CD4-positive, alpha-beta T cell treated with Interleukin-4 for 1 hour (primary cell): ENCODE measurements around the gene SUSD1.
"Not testable (repeated sequence)": the region's sequence is repeated elsewhere in the genome, so short reads cannot be mapped to it uniquely, and the experiment has no call there.

Source experiments
- DNase-seq, 2 donors: peaks; one replicate each; pipeline ENCODE4 v3.0.0-alpha.2; 2020 to 2022

The SUSD1 gene

DNA sequence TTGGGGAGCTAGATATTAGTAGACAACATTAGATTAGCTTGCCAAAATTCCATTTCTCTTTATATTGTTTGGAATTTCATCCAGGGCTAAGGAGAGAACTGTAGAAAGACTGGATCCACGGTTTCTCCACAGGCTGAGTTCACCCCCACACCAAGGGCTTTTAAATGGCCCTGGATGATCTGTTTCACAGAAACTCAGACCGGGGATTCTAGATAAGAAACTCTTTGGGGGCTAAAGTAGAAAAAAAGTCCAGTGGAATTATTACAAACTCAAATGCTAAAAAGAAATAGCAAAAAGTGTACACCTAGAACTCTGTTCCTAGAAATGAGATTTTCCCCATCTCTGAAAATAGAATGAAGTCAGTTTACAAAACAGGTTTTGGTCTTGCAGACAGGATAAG is 80.9 kb downstream of the SUSD1 start:
- no peak for DNase-seq

DNA sequence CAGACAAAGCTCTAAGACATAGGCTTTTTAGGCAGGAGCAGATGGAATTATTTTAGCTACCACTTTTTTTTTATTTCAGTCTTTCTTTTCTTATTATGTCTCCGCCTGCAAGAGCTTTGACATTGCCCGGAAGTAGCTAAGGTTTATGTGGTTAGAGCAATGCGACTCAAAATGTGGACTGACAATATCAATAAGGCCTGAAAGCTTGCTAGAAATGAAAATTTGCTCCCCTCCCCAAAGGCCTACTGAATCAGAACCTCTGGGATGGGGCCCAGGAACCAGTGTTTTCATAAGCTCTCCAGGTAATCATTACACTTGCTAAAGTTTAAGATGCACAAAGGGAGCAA is 81.3 kb downstream of the SUSD1 start:
- peak in 1 of 2 donors; percentile 6 for DNase-seq

DNA sequence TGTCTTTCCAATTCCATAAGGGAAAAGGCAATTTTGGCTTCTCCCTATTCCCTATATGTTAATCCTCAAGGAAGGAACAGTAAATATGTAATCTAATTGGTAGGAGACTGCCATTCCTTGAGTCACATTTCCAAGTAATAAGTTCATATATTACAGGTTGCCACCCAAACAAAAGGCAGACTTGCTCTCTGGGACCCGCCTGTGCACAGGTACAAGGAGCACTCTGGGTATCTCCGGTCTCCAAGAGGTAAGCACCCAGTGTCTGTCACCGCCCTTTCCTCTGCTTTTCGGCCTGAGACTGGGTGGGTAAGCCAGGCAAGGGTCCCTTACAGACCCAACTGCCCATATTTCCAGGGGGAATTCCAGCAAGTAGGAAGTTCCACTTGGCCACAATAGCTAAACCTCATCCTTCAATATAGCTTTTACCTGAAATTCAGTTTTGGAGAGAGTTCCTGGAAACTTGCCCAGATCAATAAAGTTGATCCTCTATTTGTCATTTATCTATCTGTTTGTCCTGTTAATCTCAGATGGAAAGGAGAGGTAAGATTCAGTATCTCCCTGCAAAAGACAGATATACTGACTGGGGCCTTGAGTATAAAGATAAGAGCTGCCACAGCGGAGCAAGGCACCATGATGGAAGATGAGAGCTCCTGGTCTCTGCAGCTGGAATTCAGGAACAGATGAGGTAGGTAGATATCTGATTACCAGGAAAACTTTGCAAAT is 81.8 kb downstream of the SUSD1 start:
- DNase-seq = no peak

DNA sequence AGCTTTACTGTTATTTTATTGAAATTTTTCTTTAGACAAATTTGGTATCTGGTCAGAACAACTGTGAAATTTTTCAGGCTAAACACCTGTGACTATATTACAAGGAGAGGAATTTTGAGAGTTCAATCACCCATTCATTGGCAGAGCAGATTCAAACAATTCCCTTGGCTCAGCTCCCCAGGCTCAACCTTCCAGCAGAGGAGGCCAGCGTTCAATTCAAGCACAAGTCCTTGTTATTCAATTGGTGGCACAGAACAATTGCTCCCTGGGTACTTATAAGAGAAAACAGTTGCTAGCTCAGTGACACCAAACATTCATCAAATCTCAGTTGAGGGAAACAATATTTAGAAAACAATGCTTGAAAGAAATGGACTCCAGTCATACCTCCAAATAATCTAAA is 83.3 kb downstream of the SUSD1 start:
- DNase-seq = no peak

DNA sequence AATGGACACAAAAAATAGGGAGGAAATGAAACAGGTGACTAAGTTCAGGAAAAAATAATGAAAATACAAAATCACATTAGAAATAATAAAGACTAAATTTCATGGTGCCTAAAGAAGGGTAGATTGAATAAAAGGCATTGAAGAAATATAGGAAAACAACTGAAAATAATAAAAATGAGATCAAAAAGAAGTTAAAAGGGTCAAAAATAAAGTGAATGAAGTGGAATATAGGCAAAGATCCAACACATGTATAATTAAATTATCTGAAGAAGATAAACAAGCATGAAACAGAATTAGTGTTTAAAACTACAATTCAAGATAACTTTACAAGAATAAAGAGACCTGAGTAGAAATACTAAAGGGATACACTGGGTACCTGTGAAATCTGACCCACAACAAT is 87.6 kb downstream of the SUSD1 start:
- DNase-seq = no peak

DNA sequence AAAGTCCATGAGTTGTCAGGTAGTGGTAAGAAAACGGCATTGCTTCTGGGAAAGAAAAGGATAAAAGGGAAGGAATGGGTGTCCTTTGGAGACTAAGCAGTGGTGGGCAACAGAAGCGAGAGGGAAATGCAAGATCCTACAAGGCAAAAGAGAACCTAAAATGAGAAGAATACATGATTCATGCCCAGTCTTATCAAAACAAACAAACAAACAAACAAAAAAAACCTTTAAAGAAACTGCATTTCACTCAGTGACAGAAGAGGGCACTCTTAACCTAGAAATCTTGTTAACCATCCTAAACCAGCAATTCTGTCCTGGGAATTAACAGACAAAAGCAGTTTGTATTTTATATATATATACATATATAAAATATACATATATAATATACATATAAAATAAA is 88.5 kb downstream of the SUSD1 start:
- DNase-seq = peak in 1 of 2 donors; percentile 38

DNA sequence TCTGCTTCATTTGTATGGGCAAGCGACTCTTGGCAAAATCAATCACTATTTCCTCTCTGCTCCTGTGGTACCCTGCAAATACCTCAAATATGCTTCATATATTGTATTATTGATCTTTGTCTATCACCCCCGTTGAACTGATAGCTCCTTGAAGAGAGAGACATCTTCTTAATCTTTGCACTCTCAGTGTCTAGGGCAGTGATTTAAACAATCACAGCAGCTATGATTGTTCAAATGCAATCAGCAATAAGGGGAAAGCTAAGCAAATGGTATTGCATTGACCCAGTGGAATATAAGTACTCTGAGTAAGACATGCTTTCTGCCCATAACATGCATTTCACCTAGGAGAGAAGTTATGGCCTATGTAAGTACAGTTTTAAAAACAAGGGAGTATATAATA is 90.2 kb downstream of the SUSD1 start:
- no peak for DNase-seq

DNA sequence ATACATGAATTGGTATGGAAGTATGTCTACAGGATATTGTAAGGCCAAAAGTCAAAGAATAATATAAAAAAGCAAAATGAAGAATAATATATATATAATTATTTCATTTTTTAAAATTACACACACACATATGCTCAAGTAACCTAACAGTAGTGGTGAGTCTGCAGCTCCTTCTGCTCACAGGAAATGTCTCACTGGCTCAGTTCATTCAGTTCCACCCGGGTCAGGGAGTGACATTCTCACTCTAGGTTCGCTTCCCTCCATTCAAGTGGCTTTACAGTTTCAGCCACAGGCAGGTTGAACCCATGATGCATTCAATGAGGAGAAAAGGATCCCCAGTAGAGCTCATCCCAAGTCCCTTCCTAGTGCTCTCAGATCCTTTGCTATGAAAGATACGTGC is 90.8 kb downstream of the SUSD1 start:
- DNase-seq = no peak

DNA sequence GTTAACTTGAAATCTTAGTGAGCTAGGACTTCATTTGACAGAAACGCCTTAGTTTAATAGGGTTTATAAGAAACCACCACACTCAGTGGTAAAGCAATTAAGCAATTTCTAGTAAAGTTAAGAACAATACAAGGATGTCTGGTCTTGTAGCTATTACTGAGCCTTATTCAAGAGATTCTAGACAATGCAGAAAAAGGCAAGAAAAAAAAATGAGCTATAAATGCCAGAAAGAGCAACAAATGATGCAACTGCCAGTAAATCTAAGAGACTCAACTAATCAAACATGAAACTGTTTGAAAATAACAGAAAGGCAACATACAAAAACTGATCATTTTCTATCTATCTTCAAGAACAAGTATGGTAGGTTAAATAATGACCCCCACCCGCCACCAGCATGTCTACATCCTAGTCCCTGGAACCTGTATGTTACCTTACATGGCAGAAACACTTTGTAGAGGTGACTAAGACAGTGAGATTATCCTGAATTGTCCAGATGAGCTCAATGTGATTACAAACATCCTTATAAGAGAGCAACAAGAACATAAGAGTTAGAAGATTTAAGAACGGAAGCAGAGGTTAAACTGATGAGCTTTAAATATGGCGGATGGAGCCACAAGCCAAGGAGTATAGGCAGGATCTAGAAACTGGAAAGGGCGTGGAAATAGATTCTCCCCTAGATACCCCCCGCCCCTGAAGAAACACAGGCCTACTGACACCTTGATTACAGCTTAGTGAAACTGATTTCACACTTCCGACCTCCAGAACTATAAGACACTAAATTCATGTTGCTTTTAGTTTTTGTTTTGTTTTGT is 93.0 kb downstream of the SUSD1 start:
- no peak for DNase-seq

DNA sequence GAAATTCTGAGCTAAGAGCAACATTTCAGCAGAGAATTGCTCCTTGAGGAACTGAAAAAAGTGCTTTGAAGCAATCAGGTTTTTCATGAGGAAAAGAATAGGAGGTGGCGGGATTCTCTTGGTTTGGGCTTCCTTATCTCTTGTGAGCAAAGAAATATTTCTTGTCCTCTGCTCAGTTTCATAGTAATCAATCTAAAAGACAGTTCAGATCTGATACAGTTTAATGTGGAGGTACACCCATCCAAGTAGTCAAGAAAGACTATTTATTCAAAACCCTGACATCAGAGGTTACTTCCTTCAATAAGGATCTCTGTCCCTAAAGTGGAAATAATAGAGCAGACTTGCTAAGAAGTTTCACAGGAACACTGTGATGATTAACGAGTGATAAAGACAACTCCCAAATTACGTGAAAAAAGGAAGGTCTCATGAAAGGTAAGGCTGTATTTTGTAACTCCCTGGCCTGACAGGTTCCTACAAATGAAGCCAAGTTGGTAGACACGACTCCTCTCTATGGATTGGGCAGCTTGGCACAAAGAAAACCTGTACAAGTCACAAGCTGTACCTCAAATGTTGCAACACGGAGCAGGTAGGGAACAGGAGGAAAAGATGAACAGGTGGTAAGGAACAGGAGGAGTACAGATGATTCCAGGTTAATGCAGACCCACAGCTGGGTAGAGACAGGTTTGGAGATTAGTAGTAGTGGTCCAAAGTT is 94.1 kb downstream of the SUSD1 start:
- no peak for DNase-seq

DNA sequence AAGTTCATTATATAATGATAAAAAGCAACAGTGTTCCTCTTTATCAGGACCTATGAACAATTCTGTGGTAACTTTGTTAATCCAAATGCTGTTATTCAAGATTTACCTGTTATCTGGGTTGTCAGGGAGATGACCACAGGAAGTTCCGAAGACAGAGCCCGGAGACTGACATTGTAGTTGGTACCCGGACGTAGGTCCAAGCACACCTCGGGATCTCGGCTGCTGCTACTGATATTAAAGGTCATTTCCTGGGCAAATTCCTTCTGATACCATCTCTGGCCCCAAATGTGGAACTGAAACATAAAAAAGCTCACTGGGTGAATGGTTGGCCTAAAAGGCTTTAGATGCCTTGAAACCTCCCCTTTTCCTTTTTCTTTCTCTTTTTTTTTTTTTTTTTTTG is 96.7 kb downstream of the SUSD1 start:
- no peak for DNase-seq

DNA sequence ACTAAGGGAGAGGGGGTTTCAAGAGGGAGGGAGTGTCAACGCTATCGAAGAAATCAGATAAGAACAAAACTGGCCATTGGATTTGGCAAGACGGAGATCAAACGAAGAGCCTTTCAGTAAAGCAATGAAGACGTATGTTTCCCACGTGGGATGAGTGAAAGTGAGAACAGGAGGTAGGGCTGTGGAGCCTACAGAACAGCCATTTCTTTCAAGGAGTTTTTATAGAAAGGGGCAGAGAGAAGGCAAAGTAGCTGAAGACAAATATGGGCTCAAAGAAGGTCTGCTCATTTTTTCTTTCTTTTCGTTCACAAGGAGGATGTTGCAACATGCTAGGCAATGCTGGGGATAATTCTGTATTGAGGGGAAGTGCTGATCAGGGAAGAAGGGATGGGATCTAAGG is 98.3 kb downstream of the SUSD1 start:
- peak in 1 of 2 donors; percentile 11 for DNase-seq

DNA sequence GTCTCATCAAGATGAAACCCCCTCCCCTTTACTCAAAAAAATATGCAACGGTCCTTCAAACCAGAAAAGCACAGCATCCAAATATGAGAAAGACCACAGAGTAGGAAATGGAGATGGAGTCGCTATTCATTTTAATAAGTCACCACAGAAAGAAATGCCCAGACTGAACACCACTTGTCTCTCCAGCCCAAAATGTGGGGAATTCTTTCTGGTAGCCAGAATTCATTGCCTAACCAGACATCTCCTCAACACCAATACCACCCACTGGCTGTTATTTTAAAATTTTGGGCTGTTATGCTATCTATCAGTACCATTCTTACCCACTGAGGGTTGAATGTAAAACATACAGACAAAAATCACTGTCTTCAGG is 100.1 kb downstream of the SUSD1 start:
- DNase-seq = no peak

DNA sequence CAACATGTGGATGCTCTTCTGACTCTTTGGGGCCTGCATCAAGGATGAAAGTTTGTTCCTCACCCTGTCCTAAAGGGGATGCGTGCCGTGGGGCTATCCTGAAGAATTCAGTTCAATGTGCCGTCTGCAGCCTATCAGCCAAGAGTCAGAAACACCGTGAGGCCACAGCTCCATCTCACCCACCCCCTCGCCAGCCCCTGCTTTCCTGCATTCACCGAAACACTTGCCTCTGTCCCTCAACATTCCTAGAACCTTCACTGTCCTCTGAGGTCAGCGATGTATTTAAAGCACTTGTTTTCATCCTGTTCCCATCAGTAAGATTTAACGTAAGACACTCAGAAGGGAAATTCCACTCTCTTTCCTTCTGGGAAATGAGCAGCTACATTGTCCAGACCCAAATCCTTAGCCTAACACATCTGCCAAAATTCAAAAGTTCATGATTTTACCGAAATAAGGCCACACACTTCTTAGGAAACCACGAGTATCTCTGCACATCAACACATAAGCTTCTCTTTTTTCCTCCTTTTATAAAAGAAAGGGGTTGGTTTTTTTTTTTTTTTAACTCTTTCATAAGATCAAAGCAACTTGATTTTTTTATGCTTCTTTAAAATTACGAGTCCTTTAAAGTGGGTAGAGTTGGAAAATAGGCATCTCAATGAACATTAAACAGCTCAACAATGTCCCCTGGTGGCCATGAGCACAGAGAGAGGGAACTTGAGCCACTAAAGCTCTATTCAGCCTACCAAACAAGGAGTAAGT is 100.7 kb downstream of the SUSD1 start:
- DNase-seq = peak; percentile 73 to 82

DNA sequence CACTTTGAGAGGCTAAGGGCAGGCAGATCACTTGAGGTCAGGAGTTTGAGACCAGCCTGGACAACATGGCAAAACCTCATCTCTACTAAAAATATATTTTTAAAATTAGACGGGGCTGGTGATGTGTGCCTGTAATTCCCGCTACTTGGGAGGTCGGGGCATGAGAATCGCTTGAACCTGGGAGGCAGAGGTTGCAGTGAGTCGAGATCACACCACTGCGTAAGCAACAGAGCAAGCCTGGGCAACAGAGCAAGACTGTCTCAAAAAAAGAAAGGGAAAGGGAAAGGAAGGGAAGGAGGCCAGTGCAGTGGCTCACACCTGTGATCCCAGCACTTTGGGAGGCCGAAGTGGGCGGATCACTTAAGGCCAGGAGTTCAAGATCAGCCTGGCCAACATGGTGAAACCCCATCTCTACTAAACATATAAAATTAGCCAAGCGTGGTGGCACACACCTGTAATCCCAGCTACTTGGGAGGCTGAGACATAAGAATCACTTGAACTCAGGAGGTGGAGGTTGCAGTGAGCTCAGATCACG is 101.4 kb downstream of the SUSD1 start:
- DNase-seq = not testable (repeated sequence)

DNA sequence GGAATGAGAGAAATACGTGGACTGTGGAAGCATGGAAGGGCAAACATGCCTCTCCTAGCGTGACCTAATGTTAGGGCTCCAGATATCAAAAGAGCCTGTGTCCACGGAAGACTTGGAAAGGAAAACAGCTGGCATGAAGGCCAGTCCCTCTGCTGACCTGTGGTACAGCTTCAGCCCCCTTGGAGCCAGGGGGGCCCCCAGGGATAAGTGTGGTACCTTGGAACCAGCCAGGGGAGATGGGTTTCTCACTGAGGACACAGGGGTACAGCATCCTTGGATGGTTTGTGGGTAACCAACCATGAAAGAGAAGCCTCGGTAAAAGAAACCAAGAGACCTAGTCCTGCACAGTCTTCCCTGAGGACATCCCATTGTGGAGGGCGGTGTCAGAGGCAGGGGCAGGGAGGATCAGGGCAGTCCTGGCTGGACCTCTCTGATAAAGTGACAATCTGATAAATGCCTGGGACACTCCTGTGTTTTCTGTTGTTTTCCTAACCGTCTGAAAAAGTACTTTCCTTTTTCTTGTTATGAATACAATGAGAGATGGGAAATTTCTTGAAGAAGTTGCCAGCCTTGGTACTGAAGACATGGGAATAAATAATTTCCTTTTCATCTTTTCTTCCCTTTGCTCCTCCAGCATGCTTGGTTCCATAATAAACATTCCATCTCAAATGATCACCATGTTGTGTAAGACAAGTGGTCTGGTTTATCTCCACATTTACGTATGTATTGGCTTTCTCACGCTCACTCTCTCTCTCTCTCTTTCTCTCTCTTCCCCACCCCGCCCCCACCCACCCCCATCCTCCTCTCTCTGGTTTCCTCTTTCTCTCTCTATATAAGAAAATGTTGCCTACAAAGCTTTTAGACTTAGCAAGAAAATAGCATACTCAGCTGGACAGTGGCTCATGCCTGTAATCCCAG is 102.1 kb downstream of the SUSD1 start:
- DNase-seq = no peak

DNA sequence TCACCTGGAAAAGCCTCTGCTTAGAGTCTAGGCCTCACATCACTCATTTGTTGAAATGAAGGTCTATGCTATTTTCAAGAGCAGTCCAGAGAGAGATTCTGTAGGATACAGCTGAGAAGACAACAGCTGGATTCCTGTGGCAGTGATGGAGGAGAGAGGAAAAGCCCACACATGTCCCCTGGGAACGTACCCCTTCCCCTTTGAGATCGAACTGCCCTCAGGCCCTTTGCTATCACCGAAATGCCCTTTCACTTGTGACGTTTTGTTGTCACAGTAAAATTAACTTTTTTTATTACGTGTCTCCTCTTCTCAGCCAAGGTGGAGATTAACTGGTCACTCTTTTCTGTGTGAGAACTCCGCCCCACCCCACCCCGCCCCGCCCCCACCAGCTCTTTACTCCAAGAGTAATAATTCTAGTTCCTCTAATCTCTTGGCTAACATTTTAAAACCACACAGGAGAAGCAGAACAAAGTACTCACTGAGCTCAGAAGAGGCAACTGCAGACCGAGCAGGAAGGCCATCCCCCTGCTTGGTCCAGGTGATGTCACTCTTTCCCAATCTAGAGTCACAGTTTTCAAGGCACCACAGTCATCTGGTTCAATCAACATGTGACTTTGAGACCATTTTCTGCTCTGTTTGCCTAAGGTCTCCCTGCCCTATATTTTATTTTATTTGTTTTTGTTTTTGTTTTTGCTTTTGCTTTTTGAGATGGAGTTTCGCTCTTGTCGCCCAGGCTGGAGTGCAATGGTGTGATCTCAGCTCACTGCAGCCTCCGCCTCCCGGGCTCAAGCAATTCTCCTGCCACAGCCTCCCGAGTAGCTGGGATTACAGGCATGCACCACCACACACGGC is 105.6 kb downstream of the SUSD1 start:
- peak; percentile 19 to 30 for DNase-seq

DNA sequence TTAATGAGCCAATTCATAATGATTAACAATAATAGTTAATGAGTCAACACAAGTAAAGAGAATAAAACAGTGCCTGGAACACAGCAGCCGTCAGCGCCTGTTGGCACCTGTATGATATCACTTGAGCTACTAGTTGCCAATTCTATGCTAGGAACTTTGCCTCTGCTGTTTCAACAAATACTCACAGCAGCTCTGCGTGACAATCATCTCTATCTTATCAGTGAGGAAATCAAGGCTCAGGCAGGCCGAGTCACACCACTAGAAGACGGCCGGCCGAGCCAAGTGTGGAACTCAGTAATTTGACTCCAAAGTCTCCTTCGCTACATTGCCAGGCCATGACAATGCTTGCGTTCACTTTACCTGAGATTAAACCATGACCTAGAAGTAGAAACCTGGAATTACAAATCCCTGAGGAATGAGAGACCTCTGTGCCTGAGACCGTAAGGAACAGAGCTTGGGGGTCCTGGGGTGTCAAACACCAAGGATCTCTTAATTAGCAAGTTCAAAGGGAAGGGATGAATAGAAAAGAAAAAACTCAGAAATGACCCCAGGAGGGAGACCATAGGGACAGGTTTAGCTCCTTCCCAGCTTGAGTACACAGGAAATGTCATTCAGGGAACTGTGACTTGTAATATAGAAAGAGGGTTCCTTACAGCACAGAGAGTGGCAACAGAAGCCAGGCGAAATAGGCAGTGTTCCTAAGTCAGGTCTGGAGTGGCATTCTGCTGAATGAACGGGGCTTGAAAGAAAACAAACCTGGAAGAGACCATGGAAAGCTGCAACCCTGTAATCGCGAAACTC is 109.1 kb downstream of the SUSD1 start:
- no peak for DNase-seq

DNA sequence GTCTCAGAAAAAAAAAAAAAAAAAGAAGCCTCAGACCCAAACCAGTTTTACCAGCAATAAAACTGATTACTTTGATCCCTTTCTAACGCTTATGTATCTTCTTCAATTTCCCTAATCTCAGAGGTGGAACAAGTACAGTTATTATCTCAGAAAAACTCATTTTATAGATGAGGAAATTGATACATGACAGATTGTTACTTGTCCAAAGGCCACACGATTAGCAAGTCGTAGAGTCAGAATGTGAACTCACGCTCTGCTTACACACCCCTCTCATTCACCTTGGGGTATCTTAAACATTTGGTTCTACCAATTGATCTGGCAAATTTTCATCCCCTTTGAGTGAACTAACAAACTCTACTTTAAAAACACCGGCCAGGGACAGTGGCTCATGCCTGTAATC is 110.2 kb downstream of the SUSD1 start:
- DNase-seq = no peak

DNA sequence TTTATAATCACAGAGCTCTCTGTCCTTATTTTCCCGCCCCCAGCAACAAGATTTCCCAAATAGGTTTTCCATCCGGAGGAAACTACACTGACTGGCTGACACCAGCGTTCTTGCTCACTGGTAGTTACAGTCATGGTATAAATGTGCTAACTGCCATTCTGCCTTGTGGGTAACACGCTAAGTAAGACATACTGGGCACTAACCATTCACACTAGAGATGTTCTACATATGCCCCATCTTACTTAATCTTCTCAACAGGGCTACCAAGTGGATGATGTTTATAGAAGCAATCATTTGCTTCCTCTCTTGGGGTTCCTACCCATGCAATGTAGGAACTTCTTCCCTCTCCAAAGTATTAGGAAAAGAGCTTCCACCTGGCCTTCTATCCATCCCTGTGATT is 111.5 kb downstream of the SUSD1 start:
- DNase-seq = no peak
